ENCODE measurements around the gene SUGT1. TPM values are rescaled to one million over a fixed set of nuclear protein-coding genes. Genes with fewer than 3 reads are reported as not detected.
"Not testable (repeated sequence)": the region's sequence is repeated elsewhere in the genome, so short reads cannot be mapped to it uniquely, and the experiment has no call there.

Gene SUGT1
- total and polyA plus RNA-seq, 2 experiments from 2014 or later = 51.1 to 52.3 TPM

GRCh38 chr13:52609013-52609606 is 43.5 kb upstream of the SUGT1 start:
- H3K36me3 ChIP-seq (replicated peaks; ENCODE audit: insufficient read depth, low read depth); H3K4me3 ChIP-seq; H3K27ac ChIP-seq; H3K9me3 ChIP-seq (ENCODE audit: low read depth); H3K79me2 ChIP-seq; H2AFZ ChIP-seq; H4K20me1 ChIP-seq (ENCODE audit: insufficient read depth, poor library complexity, severe bottlenecking); H3K27me3 ChIP-seq; H3K9me2 ChIP-seq (replicated peaks; ENCODE audit: insufficient read depth); H3K4me2 ChIP-seq; H3K4me1 ChIP-seq (ENCODE audit: insufficient read depth): not testable (repeated sequence)
- 69% methylated on average over 10 of the region's 10 CpGs for WGBS (ENCODE audit: low lambda C conversion rate, missing lambda C conversion rate)
- DNase-seq (ENCODE audit: low spot score) = peak; percentile 61
- TF ChIP-seq CTCF (IDR thresholded peaks at IDR 0.05; ENCODE audit: poor library complexity) = peak; percentile 59

GRCh38 chr13:52610158-52610557 is 42.5 kb upstream of the SUGT1 start:
- not testable (repeated sequence) for H3K9me3 ChIP-seq (ENCODE audit: low read depth); H4K20me1 ChIP-seq (ENCODE audit: insufficient read depth, poor library complexity, severe bottlenecking); H3K36me3 ChIP-seq (replicated peaks; ENCODE audit: insufficient read depth, low read depth); H3K4me1 ChIP-seq (ENCODE audit: insufficient read depth); H2AFZ ChIP-seq; DNase-seq (ENCODE audit: low spot score); H3K79me2 ChIP-seq; H3K4me2 ChIP-seq; H3K27ac ChIP-seq; H3K9me2 ChIP-seq (replicated peaks; ENCODE audit: insufficient read depth); H3K4me3 ChIP-seq; H3K27me3 ChIP-seq
- 96% methylated on average over 5 of the region's 5 CpGs for WGBS (ENCODE audit: low lambda C conversion rate, missing lambda C conversion rate)

- H2AFZ ChIP-seq = no peak overlapping the region
- no peak overlapping the region for H3K4me2 ChIP-seq
- H3K27me3 ChIP-seq = no peaks in the 10 kb centered on the region
- DNase-seq (ENCODE audit: low spot score) = no peak
- no peak overlapping the region for H3K4me3 ChIP-seq
- 97% methylated on average over 4 of the region's 4 CpGs for WGBS (ENCODE audit: low lambda C conversion rate, missing lambda C conversion rate)
- H3K9me3 ChIP-seq (ENCODE audit: low read depth) = no peaks in the 10 kb centered on the region
- no peaks in the 10 kb centered on the region for H3K9me2 ChIP-seq (replicated peaks; ENCODE audit: insufficient read depth)
- H4K20me1 ChIP-seq (ENCODE audit: insufficient read depth, poor library complexity, severe bottlenecking) = no peaks in the 10 kb centered on the region
- H3K36me3 ChIP-seq (replicated peaks; ENCODE audit: insufficient read depth, low read depth) = no peaks in the 10 kb centered on the region
- H3K4me1 ChIP-seq (ENCODE audit: insufficient read depth) = no peaks in the 10 kb centered on the region
- TF ChIP-seq CTCF (IDR thresholded peaks at IDR 0.05; ENCODE audit: poor library complexity) (no peak), EZH2phosphoT487 (IDR thresholded peaks at IDR 0.05; ENCODE audit: low read depth, severe bottlenecking, unreplicated experiment) (no peak)
- H3K27ac ChIP-seq = no peak overlapping the region
- peaks cover 26% of the 10 kb centered on the region for H3K79me2 ChIP-seq
These were observed 37.4 kb upstream of the SUGT1 start for GRCh38 chr13:52615134-52615801.

- Histone ChIP-seq H3K9me3 (ENCODE audit: low read depth) (no peaks in the 10 kb centered on the region), H3K36me3 (replicated peaks; ENCODE audit: insufficient read depth, low read depth) (no peaks in the 10 kb centered on the region), H3K27me3 (no peaks in the 10 kb centered on the region), H3K4me3 (no peak overlapping the region), H3K4me2 (no peak overlapping the region), H4K20me1 (ENCODE audit: insufficient read depth, poor library complexity, severe bottlenecking) (no peaks in the 10 kb centered on the region), H2AFZ (no peak overlapping the region), H3K79me2 (peaks cover 29% of the 10 kb centered on the region), H3K27ac (no peak overlapping the region), H3K9me2 (replicated peaks; ENCODE audit: insufficient read depth) (no peaks in the 10 kb centered on the region), H3K4me1 (ENCODE audit: insufficient read depth) (no peaks in the 10 kb centered on the region)
- TF ChIP-seq EZH2phosphoT487 (IDR thresholded peaks at IDR 0.05; ENCODE audit: low read depth, severe bottlenecking, unreplicated experiment) = no peak
- TF ChIP-seq EZH2 (IDR thresholded peaks at IDR 0.05; ENCODE audit: borderline replicate concordance) = no peak
- TF ChIP-seq CTCF (IDR thresholded peaks at IDR 0.05; ENCODE audit: poor library complexity) = no peak
- DNase-seq (ENCODE audit: low spot score) = no peak
- WGBS (ENCODE audit: low lambda C conversion rate, missing lambda C conversion rate) = 90% methylated on average over 5 of the region's 5 CpGs
These were observed 36.8 kb upstream of the SUGT1 start for GRCh38 chr13:52615812-52616211.

Measured in hepatocyte (in vitro differentiated cells).